GM21737 (cell line): ENCODE measurements around the gene CISD2.
A peak's percentile ranks its signal among the peaks of the same experiment; 100 is the strongest.
"Not testable (repeated sequence)": the region's sequence is repeated elsewhere in the genome, so short reads cannot be mapped to it uniquely, and the experiment has no call there.

ENCODE experiments used
- ATAC-seq: cut with Tn5 transposase; IDR thresholded peaks from one replicate; pipeline ENCODE4 v1.9.1; 2021; ENCODE audit warnings: mild to moderate bottlenecking, moderate library complexity; ENCODE audit not compliant: unreplicated experiment

CISD2 gene, protein sequence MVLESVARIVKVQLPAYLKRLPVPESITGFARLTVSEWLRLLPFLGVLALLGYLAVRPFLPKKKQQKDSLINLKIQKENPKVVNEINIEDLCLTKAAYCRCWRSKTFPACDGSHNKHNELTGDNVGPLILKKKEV

DNA sequence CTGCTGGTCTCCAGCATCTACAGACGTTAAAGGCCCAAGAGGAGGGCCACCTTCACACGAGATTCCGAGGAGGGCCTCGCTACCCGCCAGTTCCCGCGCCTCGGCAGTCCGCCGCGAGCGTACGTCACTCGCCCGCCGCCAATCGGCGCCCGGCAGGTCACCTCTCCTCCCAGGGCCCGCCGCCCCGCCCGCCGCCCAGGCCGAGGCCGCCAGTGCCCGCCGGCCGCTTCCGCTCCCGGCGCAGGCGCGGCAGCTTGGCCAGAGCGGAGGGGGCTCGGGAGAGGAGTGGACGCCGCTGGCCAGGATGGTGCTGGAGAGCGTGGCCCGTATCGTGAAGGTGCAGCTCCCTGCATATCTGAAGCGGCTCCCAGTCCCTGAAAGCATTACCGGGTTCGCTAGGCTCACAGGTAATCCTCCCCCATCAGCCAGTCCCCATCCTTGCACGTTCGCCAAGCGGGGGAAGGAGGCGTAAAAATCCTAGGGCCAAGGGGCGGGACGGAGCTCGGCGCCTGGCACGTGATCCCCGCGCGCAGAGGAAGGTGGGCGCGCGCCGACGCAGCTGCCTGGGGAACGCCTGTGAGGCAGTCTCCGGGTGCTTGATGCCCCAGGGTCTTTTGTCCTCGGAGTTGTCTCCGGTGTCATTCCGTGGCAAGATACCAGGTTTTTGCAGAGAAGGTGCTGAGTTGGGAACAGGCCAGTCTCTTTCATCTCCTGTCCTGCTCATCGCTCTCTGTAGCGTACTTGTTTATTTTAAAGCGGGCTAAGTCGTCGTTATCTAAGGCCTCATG is at the start of gene CISD2:
TSS of gene CISD2 (plus strand) at position 212 of the 788 bp plus-strand sequence. CDS start at position 305, 93 bp downstream.
- ATAC-seq = peak; percentile 84

DNA sequence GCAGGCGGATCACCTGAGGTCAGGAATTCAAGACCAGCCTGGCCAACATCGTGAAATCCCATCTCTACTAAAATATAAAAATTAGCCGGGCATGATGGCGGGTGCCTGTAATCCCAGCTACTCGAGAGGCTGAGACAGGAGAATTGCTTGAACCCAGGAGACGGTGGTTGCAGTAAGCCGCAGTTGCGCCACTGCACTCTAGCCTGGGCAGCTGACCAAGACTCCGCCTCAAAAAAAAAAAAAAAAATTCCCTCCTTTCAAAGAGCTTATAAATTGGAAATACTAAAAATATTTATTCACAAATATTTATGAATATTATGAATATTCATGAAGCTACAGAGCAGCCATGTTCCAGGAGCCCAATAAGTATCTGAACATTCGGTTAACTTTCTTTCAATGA is 49.7 kb upstream of the CISD2 start:
- ATAC-seq = not testable (repeated sequence)

DNA sequence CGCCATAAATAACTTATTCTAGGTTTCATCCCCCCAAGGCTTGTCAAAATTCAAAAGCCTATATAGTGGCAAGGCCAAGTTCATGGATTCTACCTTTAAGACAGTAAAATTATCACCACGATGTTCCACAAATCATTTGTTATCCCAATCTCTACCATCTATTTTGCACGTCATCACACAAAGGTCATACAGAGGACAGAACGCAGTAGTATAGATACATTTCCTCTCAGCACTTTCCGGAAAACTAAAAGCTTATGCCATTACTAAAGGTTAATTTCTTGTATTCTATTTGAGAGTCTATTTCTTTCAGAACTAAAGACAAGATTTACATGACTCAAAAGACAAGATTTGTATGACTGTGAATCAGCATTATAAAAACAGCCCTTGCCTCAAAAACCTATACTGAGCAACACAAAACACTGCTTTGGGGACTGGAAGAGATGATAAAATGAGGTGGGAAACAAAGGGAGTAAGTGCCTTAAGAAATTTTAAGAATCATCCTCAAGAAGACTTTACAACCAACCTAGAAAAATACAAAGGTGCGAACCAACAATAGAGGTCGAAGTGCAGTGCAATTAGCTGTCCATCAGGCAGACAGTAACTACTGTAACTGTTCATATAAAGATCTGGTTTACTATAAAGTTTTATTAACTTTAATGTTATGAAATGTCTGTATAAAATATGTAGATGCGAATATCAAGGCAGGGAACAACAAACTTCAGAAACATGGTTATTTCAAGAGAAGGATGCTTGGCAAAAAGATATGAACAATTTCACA is 49.0 kb upstream of the CISD2 start:
- no peak for ATAC-seq

DNA sequence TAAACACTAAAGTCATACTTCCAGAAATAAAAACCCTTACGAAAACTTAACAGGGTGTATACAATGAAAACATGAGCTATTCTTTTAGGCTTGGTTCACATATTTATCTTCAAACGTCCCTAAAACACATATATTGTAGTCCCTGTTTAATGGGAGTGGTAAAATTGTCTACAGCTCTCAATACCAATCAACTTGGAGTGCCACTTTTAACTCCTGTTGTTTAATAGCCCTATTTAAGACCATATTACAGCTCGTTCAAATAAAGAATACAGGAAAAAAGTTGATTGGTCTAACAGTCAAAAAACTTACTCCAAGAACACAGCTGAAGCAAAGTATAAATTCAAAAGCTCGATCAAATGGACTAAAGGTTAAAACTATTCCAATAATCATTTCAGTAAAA is 45.3 kb upstream of the CISD2 start:
- ATAC-seq = no peak

DNA sequence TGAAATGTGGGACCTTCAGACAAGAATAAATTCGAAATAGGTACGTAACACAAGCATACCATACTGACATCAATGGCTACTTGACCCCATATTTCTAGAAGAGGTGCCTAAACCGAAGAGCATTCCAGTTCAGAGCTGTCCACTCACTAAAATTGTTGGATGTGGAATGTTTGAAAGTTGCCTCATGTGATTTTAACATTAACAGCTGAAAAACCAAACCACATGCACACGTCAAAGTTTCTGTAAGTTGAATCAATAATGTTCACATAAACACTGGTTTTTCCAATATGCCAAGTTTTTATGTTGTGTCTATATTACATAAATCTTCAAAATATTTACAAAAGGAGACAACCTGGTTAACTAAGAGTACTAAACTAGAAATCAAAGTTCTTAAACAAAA is 44.9 kb upstream of the CISD2 start:
- ATAC-seq = no peak

DNA sequence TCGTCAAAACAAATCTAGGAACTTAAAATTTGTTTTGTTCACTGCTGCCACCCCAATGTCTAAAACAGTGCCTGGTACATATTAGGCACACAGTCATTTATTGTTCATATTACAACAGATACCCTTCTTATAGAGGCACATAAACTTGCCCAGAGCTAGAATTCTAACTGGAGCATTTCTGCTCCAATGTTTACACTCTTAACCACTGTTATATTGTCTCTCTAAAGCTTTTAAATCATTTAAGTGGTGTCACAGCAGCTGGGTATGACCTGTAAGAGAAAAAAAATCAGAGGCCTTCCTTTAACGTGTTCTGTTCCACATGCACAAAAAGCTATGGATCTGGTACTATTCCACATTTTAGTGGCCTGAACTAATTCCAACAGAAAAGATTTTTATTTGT is 44.4 kb upstream of the CISD2 start:
- ATAC-seq = no peak

DNA sequence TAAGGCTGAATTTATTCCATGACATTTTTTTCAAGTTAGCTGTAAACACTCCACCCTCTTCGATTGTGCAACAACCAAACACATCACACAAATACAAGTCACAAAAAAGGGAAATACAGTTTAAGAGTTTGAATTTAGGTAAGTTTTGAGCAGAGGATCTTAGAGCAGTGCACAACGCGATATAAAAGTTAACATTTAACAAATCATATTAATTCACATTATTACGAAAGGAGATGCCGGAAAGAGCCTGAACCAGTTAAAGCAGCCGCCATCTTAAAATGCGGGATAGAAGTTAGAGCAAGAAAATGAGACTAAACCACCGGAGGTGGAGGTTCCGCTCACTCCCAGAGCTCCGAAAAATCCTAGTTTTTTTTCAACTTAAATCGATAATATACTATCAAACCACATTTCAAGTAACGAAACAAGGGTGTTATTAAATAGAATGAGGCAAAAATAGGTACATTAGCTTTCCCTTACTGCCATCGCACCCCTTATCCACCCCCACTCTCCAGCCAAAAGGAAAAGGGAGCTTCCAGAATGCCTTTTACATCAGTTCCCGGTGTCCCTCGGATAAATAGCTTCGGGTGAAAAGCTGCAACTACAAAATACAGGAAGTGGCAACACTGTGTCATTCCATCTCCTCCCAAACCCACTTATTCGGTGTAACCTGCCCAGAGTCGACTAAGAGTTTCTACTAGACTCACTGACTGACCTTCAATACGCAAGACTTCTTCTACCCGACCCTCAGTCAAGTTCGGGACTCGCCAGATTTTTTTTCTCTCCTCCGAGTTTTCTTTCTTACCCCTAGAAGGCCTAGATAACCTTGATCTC is 43.3 kb upstream of the CISD2 start:
- no peak for ATAC-seq

DNA sequence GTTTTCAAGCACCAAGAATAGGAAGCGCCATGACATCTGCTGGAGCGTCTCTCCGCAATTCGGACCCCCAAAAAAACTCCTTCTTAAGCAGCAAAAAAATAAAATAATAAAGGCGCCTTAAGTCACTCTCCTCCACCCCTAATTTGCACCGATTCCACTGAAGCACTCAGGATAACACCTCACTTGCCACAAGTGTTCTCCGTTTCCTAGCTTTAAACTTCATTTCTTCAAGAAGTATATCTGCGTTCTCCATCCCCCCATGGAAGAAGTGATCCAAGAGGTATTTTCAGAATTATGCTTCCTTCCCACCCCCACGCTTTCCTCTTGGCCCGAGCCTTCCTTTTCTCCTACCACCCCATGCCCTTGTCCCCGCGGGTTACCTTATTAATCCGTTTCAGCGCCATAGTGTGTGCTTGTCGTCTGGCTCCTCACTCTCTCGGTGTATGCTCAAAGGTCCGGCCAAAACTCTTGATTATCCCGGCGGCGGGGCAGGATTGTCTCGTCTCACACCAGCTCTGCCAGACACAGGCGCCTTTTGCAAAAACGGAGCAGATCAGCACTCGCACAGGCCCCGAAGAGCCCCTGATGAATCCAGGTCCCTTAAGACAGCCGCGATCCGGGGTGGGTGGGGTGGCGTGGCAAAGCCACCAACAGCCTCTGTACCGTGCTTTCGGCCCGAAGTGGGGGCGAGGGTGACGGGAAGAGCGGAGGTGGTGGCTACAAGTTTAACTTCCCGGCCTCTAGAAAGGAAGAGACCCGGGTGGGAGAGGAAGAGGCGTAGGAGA is 42.5 kb upstream of the CISD2 start:
- ATAC-seq = no peak

DNA sequence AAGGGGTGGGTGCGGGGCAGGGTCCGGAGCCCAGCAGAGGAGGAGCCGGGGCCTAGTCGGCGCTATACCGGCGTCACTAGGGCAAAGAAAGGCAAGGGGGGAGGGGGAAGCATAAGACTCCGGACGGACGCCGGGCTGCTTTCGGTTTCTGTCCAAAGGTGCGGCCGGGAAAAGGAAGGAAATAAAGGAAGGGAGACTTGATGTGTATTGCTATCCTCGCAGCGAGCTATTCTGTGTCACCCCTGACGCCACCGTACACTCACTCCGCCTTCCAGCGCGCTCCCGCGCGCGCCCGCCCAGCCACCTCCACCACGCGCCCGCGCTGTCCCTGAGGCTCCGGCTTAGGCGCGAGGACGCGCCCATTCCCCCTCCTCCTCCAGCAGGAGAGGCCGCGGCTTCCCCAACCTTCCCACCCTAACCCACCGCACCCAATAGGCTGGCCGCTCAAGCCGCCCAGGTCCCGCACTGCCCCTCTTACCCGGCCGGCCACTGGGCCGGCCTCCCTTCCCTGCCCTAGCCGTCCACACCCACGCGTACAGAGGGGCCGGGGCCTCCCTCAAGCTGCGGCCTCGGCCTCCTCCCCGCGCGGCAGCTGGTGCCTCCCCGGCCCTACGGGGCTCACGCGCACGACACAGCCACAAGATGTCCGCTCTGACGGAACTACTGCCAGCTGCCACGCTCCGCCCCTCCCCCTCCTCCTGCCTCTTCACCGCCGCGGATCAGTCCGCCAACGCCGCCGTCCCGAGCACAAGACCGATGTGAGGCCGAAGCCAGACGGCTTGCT is 41.7 kb upstream of the CISD2 start, which contains the start of gene UBE2D3:
TSS of gene UBE2D3 (minus strand) at position 662 of the 784 bp plus-strand sequence. CDS start 1,043 bp downstream, outside the sequence.
- ATAC-seq = peak; percentile 33

DNA sequence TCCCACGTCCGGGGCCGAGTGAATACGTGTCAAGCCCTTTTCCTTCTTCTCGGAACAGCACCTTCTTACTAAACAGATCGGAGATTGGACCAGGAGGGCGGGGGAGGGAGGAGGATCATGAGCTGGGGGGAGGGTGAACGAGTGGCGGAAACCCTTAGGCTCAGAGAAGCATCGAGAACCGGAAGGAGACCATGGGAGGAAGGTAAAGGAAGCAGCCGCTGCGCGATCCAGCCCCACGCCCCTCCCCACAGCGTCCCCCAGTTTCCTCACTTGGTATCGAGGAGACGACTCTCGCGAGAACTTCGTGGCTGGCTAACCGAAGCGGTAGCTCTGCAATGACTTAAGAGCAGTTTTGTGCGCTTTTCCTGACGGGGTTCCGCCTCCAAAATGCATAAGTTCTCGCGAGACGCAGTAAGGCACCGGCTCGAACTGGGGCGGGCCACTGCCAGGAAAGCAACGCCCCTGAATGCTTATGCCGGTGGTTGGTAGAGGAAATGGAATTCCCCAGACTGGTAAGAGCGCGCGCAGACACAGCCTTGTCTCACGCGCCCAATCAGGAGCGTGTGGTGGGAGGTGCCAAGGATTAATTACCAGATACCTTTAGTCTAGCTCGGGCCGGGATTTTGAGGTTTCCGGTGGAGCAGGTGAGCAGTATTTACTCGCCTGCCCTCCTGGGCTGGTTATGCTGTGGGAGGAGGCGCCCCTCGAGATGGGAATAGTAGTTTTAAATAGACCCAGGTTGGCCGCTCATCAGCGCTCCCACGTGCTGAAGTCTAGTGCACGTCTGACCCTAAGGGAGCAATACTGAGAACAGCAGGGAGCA is 40.9 kb upstream of the CISD2 start:
- peak; percentile 79 for ATAC-seq

DNA sequence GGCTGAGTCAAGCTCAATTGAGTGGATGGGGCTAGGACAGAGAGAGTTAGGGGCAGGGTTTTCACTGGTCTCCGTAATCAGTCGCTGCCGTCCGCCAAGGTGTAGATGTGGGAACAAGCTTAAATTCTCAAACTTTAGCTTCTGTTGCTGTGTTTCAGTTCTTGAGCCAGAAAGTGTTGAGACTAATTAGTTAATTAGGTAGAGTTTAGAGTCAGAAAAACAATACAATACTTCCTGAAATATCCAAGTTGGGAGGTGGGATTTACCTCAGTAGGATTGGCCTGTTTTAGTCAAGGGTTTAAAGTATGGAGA is 40.3 kb upstream of the CISD2 start:
- ATAC-seq = no peak

DNA sequence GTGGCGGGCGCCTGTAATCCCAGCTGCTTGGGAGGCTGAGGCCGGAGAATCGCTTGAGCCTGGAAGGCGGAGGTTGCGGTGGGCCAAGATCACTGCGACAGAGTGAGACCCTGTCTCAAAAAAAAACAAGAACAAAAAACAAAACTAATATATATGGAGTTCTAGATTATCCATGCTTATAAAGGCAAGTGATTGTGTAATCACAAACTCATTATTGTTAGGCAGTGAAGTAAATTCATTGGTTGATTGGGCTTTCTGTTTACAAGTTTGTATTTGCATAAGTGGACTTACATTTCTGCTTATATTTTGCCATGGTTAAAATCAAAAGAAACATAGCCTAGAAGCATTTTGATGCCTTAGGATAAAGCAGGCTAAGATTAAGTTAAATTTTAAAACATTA is 39.0 kb upstream of the CISD2 start:
- no peak for ATAC-seq

DNA sequence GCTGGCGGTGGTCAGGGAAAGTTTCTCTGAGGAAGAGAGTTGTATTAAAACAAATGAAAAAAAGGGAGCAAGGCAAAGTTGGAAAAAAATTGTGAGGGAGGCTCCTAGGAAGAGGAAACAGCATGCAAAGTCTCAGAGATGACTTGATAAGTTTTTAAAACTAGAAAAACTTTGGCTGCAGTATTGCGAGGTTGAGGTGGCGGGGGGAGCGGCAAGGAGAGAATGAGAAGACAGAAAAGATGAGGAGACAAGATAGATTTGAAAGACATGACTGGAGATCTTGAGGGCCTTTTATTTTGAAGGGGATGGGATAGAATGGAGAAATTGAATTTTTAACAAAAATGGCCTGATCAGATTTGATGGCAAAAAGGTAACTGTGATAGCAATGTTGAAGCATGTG is 36.7 kb upstream of the CISD2 start:
- no peak for ATAC-seq

DNA sequence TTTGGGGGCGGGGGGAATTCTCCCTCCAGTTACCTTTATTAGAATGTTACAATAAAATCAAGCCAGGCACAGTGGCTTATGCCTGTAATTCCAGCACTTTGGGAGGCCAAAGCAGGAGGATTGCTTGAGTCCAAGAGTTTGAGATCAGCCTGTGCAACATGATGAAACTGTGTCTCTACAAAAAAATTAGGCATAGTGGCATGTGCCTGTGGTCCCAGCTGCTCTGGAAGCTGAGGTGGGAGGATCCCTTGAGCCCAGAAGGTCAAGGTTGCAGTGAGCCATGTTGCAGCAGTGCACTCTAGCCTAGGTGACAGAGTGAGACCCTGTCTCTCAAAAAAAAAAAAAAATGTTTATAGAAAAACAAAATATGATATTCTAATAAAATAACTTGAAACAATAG is 36.1 kb upstream of the CISD2 start:
- no peak for ATAC-seq

DNA sequence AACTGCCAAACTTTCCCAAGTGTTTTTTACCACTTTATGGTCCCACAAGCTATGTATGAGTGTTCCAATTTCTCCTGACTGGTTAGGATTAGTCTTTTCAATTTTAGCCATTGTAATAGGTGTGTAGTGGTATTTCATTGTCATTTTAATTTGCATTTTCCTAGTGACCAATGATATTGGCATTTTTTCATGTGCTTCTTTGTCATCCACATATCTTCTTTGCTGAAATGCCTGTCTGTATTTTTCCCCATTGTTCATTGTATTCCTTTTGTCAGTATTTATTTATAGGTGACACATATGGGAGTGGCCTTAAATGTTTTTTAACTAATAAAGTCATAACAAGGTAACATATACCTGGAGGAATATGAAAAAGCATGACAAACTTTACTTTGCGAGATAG is 32.2 kb upstream of the CISD2 start:
- ATAC-seq = no peak

DNA sequence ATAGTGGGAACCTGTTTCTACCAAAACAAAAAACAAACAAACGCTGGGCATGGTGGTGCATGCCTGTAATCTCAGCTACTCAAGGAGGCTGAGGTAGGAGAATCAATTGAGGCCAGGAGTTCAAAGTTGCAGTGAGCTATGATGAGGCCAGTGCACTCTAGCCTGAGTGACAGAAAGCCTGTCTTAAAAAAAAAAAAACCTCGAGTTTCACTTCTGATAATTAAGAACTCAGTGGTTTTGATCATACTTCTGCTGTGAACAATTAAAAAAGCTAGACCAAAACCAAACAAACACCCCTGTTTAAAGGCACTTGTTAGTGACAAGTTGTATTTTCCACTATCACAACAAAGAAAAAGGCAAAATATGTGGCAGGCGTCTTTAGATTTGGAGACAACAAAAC is 26.4 kb upstream of the CISD2 start:
- no peak for ATAC-seq

DNA sequence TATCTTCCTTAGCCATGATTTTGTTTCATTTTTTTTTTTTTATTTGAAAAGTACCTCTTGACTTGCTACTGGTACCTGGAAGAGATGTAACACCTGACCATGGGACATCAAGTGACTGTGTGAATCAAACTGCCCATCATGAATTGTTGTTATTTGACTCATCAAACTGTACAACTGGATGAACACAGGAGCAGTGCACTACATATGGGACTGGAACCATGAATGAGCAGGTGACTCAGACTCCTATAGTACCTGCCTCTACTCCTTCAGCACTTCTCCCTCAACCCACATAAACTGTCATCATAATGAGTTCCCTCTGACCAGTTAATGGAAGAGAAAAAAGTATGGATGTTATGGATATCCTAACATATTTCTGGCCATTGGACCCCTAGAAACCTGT is 25.5 kb upstream of the CISD2 start:
- ATAC-seq = no peak

DNA sequence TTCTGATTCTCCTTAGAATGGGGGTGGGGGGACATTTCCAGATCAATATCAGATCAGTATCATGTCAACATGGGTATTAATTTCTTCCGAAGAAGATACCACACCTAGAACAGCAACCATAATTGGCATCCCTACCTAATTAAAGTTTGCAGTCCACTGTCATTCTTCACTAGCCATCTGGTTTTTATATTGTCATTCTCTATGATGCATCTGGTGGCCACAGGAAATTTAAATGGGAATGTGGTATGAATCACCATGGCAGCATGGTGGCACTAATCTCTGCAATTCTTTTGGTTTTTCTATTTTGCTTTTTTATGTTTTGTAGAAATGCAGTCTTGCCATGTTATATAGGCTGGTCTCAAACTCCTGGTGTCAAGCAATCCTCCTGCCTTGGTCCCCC is 24.9 kb upstream of the CISD2 start:
- no peak for ATAC-seq

DNA sequence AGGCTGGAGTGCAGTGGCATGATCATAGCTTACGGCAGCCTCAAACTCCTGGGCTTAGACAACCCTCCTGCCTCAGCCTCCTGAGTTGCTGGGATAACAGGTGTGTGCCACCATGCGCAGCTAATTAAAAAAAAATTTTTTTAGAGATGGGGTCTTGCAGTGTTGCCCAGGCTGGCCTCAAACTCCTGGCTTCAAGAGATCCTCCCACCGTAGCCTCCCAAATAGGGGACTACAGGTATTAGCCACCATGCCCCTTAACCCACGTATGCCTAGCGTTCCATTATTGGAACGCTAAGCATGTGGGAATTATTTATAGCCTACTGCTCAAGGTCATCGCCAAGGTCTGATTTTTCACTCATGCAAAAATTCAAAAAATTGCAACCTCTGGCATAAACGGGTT is 21.1 kb upstream of the CISD2 start:
- no peak for ATAC-seq
